ENCODE data around the gene KLF8. TPM values are rescaled to one million over a fixed set of nuclear protein-coding genes. Genes with fewer than 3 reads are reported as not detected.
A peak's percentile ranks its signal among the peaks of the same experiment; 100 is the strongest.

The KLF8 gene
- polyA plus RNA-seq, 1 experiment, result 1.9 TPM

DNA sequence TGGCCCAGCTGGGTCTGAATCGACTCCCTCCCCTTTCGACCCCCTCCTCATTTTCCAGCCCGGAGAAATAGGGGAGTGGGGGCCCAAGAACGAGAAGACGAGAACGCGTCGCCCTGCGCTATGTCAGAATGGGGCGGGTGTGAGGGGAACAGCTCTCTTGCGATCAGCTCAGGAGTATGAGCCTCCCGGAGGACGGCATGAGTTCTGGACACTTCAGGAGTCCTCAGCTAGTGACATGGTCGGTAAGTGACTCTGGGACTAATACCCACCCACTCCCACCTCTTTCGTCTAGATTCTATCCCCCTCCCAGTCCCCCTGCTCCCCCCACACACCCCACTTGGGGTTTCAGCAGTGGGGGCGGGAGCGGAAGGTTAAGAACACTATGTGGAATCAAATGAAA is 944 bp downstream of the KLF8 start:
- peak overlapping the region; percentile 31 for H3K4me3 ChIP-seq (ENCODE audit: low read depth, low read length)
- TF ChIP-seq, protein P1, sequence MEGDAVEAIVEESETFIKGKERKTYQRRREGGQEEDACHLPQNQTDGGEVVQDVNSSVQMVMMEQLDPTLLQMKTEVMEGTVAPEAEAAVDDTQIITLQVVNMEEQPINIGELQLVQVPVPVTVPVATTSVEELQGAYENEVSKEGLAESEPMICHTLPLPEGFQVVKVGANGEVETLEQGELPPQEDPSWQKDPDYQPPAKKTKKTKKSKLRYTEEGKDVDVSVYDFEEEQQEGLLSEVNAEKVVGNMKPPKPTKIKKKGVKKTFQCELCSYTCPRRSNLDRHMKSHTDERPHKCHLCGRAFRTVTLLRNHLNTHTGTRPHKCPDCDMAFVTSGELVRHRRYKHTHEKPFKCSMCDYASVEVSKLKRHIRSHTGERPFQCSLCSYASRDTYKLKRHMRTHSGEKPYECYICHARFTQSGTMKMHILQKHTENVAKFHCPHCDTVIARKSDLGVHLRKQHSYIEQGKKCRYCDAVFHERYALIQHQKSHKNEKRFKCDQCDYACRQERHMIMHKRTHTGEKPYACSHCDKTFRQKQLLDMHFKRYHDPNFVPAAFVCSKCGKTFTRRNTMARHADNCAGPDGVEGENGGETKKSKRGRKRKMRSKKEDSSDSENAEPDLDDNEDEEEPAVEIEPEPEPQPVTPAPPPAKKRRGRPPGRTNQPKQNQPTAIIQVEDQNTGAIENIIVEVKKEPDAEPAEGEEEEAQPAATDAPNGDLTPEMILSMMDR (IDR thresholded peaks at IDR 0.05; ENCODE audit: insufficient read depth, low read depth, low read length), result no peak
- POLR2A ChIA-PET, result no interaction called here
- CTCF ChIA-PET, result interaction anchor here (1.1 kb wide), 1 partner anchor 17 kb away, joined by 6 read pairs; no protein-coding TSS in a partner anchor
- no peak for DNase-seq (ENCODE audit: low read depth)
- H3K36me3 ChIP-seq (ENCODE audit: control insufficient read depth, insufficient read depth, low read length), result no peaks in the 10 kb centered on the region
- no peaks in the 10 kb centered on the region for H3K27me3 ChIP-seq (ENCODE audit: control insufficient read depth, insufficient read depth, low read length)

DNA sequence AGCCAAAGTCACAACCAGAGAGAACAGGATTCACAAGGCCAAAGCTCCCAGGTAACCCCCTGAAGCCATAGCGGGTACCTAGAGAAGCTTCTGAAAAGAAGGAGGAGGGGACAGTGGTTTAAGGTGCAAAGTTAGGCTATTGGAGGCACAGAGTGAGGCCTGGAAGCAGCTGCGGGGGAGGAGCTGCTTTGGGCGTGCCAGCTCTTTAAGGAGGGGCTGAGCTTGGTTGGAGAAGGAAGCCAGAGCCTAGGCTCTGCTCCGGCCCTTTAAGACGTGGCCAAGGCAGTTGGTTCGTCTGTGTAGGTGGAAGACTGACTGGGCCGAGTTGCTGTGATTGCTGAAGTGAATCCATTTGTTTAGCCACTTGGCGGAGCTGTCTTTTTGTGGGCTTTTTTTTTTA is 1.5 kb downstream of the KLF8 start:
- H3K27me3 ChIP-seq (ENCODE audit: control insufficient read depth, insufficient read depth, low read length), result no peaks in the 10 kb centered on the region
- H3K4me3 ChIP-seq (ENCODE audit: low read depth, low read length), result no peak overlapping the region
- TF ChIP-seq, protein P1 (IDR thresholded peaks at IDR 0.05; ENCODE audit: insufficient read depth, low read depth, low read length), result peak; percentile 8; the same call in 1 of the 2 replicates
- no peaks in the 10 kb centered on the region for H3K36me3 ChIP-seq (ENCODE audit: control insufficient read depth, insufficient read depth, low read length)
- CTCF ChIA-PET, result interaction anchor here (0.7 to 1.1 kb wide), 2 partner anchors 15 to 16 kb away, joined by 6 read pairs; no protein-coding TSS in a partner anchor
- DNase-seq (ENCODE audit: low read depth), result peak; percentile 6
- POLR2A ChIA-PET, result no interaction called here

DNA sequence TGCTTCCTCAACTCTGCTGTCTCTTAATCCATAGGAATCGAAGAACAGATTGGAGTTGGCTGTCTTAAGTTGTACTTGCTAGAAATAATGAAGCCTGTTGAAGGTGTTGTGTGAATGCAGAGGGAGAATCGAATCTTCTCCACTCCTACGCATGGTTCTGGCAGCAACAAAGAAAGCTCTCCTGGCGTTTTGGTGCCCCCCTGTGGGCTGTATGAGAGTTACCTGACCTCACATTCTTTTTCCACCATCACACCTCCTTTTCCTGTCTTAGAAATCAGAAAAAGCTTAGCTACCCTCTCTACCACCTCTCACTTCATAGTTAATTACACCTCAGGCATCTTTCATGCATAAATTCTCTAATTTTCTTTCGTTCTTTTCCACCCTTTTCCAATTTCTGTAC is 16.3 kb downstream of the KLF8 start:
- H3K27me3 ChIP-seq (ENCODE audit: control insufficient read depth, insufficient read depth, low read length), result no peaks in the 10 kb centered on the region
- ChIA-PET CTCF (interaction anchor here (0.6 to 2.4 kb wide), 5 partner anchors 10 to 1113 kb away, joined by 4 to 9 read pairs (median 5); partner anchors contain the start of gene NBDY), POLR2A (no interaction called here)
- TF ChIP-seq, protein P1 (IDR thresholded peaks at IDR 0.05; ENCODE audit: insufficient read depth, low read depth, low read length), result peak; percentile 57
- no peak overlapping the region for H3K4me3 ChIP-seq (ENCODE audit: low read depth, low read length)
- DNase-seq (ENCODE audit: low read depth), result no peak
- no peaks in the 10 kb centered on the region for H3K36me3 ChIP-seq (ENCODE audit: control insufficient read depth, insufficient read depth, low read length)

DNA sequence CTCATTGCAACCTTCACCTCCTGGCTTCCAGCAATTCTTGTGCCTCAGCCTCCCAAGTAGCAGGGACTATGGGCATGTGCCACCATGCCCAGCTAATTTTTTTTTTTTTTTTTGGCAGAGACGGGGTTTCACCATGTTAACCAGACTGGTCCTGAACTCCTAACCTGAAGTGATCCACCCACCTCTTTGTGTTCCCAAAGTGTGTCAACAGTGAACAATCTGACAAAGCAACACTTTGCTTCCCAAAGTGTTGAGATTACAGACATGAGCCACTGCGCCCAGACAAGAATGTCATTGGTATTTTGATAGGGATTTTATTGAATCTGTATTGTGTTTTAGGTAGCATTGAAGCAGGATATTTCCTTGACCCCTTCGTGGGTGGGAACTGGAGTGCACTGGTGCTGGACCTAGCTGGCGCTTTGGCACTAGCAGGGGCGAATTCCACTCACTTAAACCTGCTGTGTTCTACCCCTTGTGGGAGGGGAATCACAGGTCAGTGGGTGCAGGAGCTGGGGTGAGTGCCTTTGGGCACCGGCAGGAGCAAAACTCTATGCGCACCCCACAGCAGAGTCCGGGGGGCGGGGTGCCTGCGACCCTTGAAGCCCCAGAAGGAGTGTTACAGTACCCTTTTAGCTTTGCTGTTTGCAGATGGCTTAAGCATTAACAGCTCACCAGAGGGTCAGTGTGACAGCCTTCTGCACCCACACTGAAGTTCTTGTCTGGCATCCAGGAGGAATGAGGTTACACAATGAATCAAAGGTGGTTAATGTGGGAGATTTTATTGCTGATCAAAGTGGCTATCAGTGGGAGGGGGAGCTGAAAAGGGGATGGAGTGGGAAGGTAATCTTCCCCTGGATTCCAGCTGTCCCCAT is 21.9 kb downstream of the KLF8 start:
- CTCF ChIA-PET, result no interaction called here
- DNase-seq (ENCODE audit: low read depth), result no peak
- H3K4me3 ChIP-seq (ENCODE audit: low read depth, low read length), result no peak overlapping the region

DNA sequence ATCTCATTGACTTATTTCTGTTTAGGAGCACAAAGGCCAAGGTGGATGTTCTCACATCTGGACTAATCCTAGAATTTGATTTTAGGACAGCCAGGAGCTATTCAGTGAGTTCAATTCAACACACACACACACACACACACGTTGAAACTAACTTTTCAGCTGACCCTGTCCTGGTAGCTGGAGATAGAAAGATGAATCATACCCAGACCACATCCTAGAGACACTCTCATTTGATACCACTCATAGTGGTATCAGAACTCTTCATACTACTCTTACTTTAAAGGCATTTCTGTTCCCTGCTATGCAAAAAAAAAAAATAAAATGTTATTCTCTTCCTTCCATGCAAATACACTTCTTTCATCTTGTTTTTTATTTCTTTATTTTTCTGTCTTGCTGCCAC is 36.7 kb downstream of the KLF8 start:
- no peak for DNase-seq (ENCODE audit: low read depth)
- ChIA-PET POLR2A (no interaction called here), CTCF (no interaction called here)
- no peaks in the 10 kb centered on the region for H3K36me3 ChIP-seq (ENCODE audit: control insufficient read depth, insufficient read depth, low read length)
- no peak overlapping the region for H3K4me3 ChIP-seq (ENCODE audit: low read depth, low read length)
- no peaks in the 10 kb centered on the region for H3K27me3 ChIP-seq (ENCODE audit: control insufficient read depth, insufficient read depth, low read length)
- TF ChIP-seq, protein P1 (IDR thresholded peaks at IDR 0.05; ENCODE audit: insufficient read depth, low read depth, low read length), result no peak

More for the DNA sequence above, 21.9 kb downstream of the KLF8 start:
- TF ChIP-seq, protein P1 (IDR thresholded peaks at IDR 0.05; ENCODE audit: insufficient read depth, low read depth, low read length), result no peak
- H3K27me3 ChIP-seq (ENCODE audit: control insufficient read depth, insufficient read depth, low read length), result no peaks in the 10 kb centered on the region
- H3K36me3 ChIP-seq (ENCODE audit: control insufficient read depth, insufficient read depth, low read length), result no peaks in the 10 kb centered on the region
- POLR2A ChIA-PET, result no interaction called here
